DMS114 treated with DMSO at 0.1 percent for 48 hours (cell line): ENCODE measurements around the gene OR10A2.
"Not testable (repeated sequence)": the region's sequence is repeated elsewhere in the genome, so short reads cannot be mapped to it uniquely, and the experiment has no call there.

Source experiments
- DNase-seq: peaks from one replicate; lab custom pipeline; 2025; ENCODE audit not compliant: unreplicated experiment; lab: John Stamatoyannopoulos, UW

Gene OR10A2

DNA sequence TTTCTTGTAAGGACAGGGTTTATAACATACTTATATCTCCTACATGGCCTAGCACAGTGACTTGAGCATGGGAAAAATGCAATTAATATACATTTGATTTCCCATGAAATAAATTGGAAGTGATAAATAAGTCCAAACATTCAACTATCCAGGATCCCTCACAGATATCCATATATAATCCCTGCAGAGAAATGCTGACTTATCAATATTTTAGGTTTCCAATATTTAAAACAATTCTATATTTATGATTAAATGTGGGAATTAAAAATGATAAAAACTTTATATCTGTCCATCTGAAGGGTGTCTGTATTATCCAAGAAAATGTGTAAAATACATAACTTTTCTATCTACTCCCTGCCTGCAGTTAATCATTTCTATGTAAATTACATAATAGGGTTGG is 19.9 kb downstream of the OR10A2 start:
- DNase-seq: no peak

DNA sequence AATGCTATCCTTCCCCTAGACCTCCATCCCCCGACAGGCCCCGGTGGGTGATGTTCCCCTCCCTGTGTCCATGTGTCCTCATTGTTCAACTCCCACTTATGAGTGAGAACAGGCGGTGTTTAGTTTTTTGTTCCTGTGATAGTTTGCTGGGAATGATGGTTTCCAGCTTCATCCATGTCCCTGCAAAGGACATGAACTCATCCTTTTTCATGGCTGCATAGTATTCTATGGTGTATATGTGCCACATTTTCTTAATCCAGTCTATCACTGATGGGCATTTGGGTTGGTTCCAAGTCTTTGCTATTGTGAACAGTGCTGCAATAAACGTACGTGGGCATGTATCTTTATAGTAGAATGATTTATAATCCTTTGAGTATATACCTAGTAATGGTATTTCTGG is 24.9 kb downstream of the OR10A2 start:
- DNase-seq: not testable (repeated sequence)

DNA sequence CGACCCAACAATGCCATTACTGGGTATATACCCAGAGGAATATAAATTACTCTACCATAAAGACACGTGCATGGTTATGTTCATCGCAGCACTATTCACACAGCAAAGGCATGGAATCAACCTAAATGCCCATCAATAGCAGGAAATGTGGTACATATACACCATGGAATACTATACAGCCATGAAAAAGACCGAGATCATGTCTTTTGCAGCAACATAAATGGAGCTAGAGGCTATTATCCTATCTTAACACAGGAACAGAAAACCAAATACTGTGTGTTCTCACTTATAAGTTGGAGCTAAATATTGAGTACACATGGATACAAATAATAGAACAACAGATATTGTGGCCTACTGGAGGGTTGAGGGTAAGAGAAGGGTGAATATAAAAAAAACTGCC is 26.0 kb downstream of the OR10A2 start:
- DNase-seq: no peak

DNA sequence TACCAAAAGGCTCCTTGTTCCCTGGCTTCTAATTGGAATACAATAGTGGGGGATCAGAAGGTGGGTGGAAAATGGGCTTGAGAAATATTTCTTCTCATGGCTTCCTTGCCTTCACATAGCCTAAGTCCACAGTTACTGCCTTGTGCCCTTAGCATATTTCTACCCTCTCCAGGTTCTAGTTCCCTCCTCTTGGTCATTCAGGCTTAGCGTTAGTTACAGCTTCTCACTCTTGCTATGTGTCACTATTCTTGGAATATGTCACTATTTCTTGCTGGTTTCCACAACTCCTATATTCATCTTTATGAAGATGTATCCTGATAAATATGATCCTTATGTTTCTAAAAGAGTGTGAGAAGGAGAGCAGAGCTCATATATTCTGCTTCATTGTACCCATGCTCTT is 27.0 kb downstream of the OR10A2 start:
- no peak for DNase-seq

DNA sequence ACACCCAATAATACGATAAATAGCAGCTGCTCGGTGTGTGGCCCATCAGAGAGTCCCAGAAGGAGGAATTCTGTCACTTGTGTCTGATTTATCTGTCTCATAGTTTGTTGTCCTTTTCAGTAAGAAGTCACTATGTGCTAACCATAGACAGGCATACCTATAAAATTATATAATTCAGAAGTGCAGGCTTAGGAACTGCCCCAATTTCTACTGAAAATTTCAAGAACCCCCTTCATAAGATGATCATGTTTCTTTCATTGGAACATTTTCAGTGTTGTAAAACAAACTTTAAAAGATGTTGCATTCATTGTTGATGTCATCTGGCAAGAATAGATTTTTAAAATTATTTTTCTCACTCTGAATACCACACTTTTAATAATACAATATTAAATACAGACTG is 29.5 kb downstream of the OR10A2 start, which contains the start of gene OR2D2:
TSS of gene OR2D2 (minus strand) at position 101 of the 400 bp plus-strand sequence. CDS start at position 101, 0 bp downstream.
- DNase-seq: no peak

DNA sequence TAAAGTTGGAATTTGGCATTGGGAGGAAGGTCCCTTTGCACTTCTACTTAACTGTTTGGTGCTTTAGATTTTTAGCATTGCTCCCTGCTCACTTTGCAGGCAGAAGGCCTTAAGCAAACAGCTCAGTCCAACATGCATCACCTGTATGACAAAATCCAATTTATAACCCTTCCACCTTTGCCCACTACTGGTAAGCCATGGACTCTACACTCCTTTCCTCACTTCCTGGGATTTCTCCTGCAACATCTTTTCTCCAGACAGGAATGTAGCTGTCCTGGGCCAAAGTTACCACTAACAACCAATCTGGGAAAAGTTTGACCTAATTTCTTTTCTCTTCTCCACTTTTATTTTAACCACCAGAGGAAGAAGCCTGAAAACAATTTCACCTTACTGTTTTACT is 31.2 kb downstream of the OR10A2 start:
- DNase-seq: no peak

DNA sequence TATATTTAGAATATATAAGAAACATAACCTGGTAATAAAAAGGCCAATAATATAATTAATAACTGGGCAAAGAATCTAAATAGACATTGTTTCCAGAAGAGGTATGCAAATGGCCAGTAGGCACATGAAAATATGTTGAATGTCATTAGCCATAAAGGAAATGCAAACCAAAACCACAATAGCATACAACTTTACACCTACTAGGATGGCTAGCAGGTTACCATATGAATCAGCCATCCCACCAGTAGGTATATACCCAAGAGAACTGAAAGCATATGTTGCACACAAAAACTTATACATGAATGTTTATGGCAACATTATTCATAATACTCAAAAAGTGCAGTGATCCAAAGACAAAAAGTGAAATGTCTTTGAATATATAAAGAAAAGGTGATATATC is 32.2 kb downstream of the OR10A2 start:
- DNase-seq: no peak

DNA sequence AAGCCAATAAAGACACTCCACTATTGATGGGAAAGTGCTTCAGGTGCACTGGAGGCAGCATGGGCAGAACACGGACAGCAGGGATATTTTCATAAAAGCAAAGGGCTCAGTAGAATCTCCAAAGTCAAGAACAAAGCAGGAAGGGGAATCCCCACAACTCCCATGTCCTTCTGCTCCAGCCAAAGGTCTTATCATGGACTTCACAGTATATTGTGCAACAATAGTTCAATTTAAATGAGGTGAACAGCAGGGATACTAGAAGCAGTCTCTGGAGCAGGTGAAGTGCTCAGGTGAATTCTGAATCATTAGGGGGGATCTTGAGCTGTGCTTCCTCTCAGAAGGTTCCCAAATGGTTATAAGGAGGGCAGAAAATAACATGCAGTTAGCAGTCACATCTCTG is 36.1 kb downstream of the OR10A2 start:
- DNase-seq: no peak

DNA sequence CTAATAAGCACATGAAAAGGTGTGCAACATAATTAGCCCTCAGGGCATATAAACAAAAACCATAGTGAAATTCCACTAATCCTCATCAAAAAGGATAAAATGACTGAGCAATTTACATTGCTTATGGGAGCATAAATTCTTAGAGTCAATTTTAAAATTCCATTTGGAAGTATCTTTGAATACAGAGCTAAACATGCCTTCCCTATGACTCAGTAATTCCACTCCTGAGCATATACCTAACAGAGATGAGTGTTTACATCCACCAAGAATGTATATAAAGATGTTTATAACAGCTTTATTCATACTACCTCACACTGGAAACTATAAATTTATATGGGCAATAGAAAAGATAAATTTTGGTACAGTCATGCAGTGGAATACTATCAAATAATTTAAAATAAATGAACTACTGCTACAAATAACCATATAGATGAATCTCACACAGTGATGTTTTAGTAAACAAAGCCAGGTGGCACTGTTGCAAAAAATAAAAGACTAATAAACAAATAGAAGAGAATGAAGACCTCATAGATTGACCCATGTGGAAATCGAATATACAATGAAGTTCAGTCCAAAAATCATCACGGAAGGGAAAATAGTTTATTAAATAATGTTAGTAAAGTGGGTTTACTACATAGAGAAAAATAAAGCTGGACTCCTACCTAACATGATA is 37.6 kb downstream of the OR10A2 start:
- no peak for DNase-seq

DNA sequence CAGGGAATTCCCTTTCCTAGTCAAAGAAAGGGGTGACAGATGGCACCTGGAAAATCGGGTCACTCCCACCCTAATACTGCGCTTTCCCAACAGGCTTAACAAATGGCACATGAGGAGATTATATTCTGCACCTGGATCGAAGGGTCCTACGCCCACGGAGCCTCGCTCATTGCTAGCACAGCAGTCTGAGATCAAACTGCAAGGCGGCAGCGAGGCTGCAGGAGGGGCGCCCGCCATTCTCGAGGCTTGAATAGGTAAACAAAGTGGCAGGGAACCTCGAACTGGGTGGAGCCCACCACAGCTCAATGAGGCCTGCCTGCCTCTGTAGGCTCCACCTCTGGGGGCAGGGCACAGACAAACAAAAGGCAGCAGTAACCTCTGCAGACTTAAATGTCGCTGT is 41.9 kb downstream of the OR10A2 start:
- DNase-seq: not testable (repeated sequence)

DNA sequence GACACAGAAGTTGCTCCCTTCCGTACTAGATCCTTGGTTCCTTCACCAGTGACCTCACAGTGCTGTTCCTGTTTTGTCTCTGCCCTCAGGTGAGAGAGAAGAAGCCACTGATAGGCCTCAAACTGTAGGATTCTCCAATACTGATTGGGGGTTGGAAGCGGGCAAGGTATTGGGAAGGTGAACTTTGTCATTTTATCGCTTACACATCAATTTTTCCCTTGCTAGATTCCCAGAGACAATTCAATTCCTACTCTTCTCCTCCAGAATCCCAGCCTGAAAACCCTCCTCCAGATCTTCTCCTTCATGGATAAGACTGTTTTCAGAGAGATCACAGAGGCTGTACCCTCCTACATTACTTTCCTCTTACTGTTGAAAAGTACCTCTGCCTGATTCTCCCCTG is 48.5 kb downstream of the OR10A2 start:
- no peak for DNase-seq

DNA sequence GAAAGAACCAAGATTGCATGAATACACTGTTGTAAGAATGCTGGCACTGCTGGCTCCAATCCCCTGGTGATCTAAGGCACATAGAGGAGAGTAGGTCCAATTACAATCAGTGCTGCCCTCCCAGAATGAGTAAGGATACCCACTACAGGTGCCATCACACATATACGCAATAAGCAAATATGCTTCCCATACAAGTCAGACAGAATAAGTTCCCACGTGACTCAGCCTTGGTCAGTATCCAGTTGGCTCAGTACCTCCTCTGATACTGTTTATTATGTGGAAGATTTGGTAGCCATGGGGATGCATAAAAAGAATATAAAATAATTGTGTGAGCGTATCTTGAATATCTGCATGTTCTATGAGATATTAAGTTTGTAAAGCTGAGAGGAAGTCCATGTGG is 49.1 kb downstream of the OR10A2 start:
- DNase-seq: no peak

DNA sequence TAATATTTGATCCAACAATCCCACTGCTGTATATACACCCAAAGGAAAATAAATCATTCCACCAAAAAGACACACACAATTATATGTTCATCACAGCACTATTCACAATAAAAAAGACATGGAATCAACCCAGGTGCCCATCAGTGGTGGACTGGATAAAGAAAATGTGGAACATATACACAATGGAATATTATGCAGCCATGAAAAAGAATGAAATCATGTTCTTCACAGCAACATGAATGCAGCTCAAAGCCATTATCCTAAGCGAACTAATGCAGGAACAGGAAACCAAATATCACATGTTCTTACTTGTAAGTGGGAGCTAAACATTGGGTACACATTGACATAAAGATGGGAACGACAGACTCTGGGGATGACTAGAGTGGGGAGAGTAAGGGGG is 56.8 kb downstream of the OR10A2 start:
- no peak for DNase-seq

DNA sequence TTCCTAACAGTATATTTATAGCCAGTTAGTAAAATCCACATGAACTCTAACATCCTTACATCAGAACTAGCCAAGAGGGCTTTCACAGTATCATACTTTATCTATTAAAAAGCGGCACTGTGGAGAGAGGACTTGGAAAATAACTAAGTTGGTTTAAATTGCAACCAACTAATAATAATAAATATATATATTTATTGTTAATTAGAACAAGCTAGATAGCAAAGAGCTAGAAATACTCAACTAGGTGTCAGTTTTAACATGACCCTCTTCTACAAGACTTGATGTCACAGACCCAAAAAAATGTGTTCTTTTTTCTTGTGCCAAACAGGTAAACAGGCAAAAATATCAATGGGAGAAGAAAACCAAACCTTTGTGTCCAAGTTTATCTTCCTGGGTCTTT is 57.8 kb downstream of the OR10A2 start, which contains the start of gene OR2D3:
TSS of gene OR2D3 (plus strand) at position 301 of the 400 bp plus-strand sequence. CDS start at position 301, 0 bp downstream.
- no peak for DNase-seq
